Measurements from ENCODE around the gene CFHR2.

CFHR2 gene

GRCh38 chr1:196960854-196961253 is 17.3 kb downstream of the CFHR2 start:
- no peaks in the 10 kb centered on the region for H3K79me2 ChIP-seq
- H2AFZ ChIP-seq: no peak overlapping the region
- no peaks in the 10 kb centered on the region for H3K9me3 ChIP-seq (ENCODE audit: control insufficient read depth, low read length)
- H3K4me2 ChIP-seq (ENCODE audit: low read length): no peak overlapping the region
- H3K27me3 ChIP-seq (ENCODE audit: control insufficient read depth, insufficient read depth, low read length): no peaks in the 10 kb centered on the region
- TF ChIP-seq CTCF (IDR thresholded peaks at IDR 0.05): no peak
- no peaks in the 10 kb centered on the region for H3K4me1 ChIP-seq
- no peaks in the 10 kb centered on the region for H3K36me3 ChIP-seq (ENCODE audit: control insufficient read depth, insufficient read depth, low read length)
- H3K4me3 ChIP-seq (ENCODE audit: low read depth, low read length): no peak overlapping the region
- no peak overlapping the region for H3K27ac ChIP-seq
- no peak overlapping the region for H3K9ac ChIP-seq

- Histone ChIP-seq H3K9ac (no peak overlapping the region), H3K36me3 (ENCODE audit: control insufficient read depth, insufficient read depth, low read length) (no peaks in the 10 kb centered on the region), H2AFZ (no peak overlapping the region), H3K9me3 (ENCODE audit: control insufficient read depth, low read length) (no peaks in the 10 kb centered on the region), H3K27ac (no peak overlapping the region), H3K27me3 (ENCODE audit: control insufficient read depth, insufficient read depth, low read length) (no peaks in the 10 kb centered on the region), H3K79me2 (no peaks in the 10 kb centered on the region), H3K4me3 (ENCODE audit: low read depth, low read length) (no peak overlapping the region), H3K4me2 (ENCODE audit: low read length) (no peak overlapping the region), H3K4me1 (no peaks in the 10 kb centered on the region)
- no peak for TF ChIP-seq CTCF (IDR thresholded peaks at IDR 0.05)
Measured at GRCh38 chr1:196970182-196970581, 26.6 kb downstream of the CFHR2 start.

DNA sequence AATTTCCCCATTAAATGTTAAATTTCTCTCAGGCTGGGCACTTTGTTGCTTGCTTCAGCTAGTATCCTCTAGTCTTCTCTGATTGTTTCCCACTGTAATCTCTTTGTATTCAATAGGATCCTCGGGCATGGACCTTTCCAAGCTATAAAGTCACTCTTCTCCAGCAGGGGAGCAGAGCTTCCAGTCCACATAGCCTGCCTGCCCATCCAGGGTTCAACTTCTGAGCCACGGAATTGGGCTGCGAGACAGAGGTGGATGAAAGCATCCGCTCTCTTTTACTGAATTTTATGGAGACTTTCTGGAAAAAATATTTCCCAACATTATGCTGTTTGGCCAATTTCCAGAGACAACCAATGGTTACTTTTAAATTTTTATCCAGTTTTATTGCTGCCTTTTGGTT is 32.7 kb downstream of the CFHR2 start:
- Histone ChIP-seq H3K36me3 (ENCODE audit: control insufficient read depth, insufficient read depth, low read length) (no peaks in the 10 kb centered on the region), H3K27me3 (ENCODE audit: control insufficient read depth, insufficient read depth, low read length) (no peaks in the 10 kb centered on the region), H3K79me2 (no peaks in the 10 kb centered on the region), H3K9me3 (ENCODE audit: control insufficient read depth, low read length) (no peaks in the 10 kb centered on the region), H3K9ac (no peak overlapping the region), H3K4me2 (ENCODE audit: low read length) (no peak overlapping the region), H3K27ac (no peak overlapping the region), H3K4me3 (ENCODE audit: low read depth, low read length) (no peak overlapping the region), H3K4me1 (no peaks in the 10 kb centered on the region), H2AFZ (no peak overlapping the region)
- TF ChIP-seq CTCF (IDR thresholded peaks at IDR 0.05): no peak

DNA sequence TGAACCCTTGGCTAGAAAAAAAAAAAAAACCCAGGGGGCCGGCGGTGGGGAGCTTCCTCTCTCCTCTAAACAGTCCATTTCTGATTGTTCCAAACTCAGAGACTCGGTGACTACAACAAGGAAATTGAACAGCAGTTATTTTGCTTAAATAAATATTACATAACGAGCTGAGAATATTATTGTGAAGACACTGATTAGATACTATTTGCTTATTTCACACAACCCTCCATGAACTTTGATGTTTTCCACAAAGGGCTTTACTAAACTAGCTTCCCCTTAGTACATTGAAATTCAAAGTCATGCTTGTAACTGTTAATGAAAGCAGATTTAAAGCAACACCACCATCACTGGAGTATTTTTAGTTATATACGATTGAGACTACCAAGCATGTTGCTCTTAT is 33.7 kb downstream of the CFHR2 start, which contains the start of gene CFHR5:
TSS of gene CFHR5 (plus strand) at position 279 of the 400 bp plus-strand sequence. CDS start at position 388, 109 bp downstream.
- Histone ChIP-seq H3K4me1 (no peaks in the 10 kb centered on the region), H3K4me3 (ENCODE audit: low read depth, low read length) (no peak within 1 kb of the TSS)

More for the DNA sequence above, 33.7 kb downstream of the CFHR2 start, which contains the start of gene CFHR5:
- no peaks in the 10 kb centered on the region for H3K27me3 ChIP-seq (ENCODE audit: control insufficient read depth, insufficient read depth, low read length)
- H3K79me2 ChIP-seq: no peaks in the 10 kb centered on the region
- no peak within 1 kb of the TSS for H3K27ac ChIP-seq
- no peaks in the 10 kb centered on the region for H3K9me3 ChIP-seq (ENCODE audit: control insufficient read depth, low read length)
- no peak within 1 kb of the TSS for H3K4me2 ChIP-seq (ENCODE audit: low read length)
- no peak within 1 kb of the TSS for H3K9ac ChIP-seq
- H2AFZ ChIP-seq: no peak within 1 kb of the TSS
- no peak for TF ChIP-seq CTCF (IDR thresholded peaks at IDR 0.05)
- H3K36me3 ChIP-seq (ENCODE audit: control insufficient read depth, insufficient read depth, low read length): no peaks in the 10 kb centered on the region

Measured in parathyroid adenoma (tissue), 2 donors.